HG02943 (cell line): Measurements from ENCODE around the gene SERF1A.
"Not testable (repeated sequence)": the region's sequence is repeated elsewhere in the genome, so short reads cannot be mapped to it uniquely, and the experiment has no call there.

Source experiments
- ATAC-seq: cut with Tn5 transposase; IDR thresholded peaks from one replicate; pipeline ENCODE4 v1.9.1; 2021; ENCODE audit warnings: mild to moderate bottlenecking, low read depth, moderate library complexity; ENCODE audit not compliant: unreplicated experiment

Gene SERF1A

GRCh38 chr5:70900533-70901271, at the start of gene SERF1A:
SERF1A (plus strand) TSS chr5:70900669; CDS start chr5:70900870, 201 bp downstream.
- ATAC-seq, result peak; percentile 83

- ATAC-seq, result not testable (repeated sequence)
Observed at GRCh38 chr5:70866778-70867177, 33.7 kb upstream of the SERF1A start.

DNA sequence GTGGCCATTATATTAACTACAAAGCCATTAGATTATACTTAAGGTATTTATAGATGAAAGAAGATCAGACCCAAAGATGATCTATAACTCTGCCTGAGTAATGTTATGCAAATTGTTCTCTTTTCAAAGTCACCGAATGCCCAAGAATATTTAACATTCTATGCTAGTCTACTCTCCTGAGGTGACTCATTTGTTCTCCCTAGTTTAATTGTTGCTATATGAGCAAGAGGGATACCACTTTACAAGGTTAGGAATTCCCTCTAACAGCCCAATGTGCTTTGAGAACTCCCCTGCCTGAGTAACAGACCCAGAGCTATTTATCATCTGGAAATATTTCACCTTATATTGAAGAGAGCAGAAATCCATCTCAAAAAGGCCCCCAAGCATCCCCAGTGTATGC, 29.8 kb upstream of the SERF1A start:
- ATAC-seq, result not testable (repeated sequence)

DNA sequence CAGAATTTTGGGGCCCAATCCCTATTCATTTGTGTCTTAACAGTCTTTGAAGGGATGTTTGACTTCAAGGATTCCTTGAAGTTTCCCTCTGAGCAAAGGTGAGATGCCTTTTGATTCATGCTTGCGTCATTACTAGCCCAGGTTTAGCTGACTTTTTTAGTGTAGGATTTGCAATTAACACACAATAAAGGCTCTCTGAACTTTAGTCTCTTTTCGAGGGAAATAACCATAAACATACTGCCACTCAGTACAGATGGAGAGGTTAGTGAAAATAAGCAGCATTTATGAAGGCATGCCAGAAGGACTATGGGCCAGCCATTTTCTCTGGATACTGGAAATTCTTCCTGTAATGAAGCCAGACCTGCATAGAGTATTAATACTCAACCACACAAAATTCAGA, 4.4 kb upstream of the SERF1A start:
- not testable (repeated sequence) for ATAC-seq

GRCh38 chr5:70901272-70901571, 753 bp downstream of the SERF1A start:
- peak; percentile 22 for ATAC-seq

DNA sequence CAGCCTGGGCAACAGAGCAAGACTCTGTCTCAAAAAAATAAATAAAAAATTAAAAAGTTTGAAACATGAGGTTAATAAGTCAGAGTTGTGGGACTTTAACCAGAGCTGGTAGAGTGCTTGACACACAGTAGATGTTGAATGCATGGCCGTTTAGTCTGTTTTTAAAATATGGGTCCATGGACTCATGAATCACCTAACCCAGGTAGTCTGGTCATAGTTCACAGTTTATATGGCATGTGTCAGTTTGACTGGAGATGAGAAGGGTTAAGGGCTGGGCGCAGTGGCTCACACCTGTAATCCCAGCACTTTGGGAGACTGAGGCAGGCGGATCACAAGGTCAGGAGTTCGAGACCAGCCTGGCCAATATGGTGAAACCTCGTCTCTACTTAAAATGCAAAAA, 6.2 kb downstream of the SERF1A start:
- not testable (repeated sequence) for ATAC-seq

DNA sequence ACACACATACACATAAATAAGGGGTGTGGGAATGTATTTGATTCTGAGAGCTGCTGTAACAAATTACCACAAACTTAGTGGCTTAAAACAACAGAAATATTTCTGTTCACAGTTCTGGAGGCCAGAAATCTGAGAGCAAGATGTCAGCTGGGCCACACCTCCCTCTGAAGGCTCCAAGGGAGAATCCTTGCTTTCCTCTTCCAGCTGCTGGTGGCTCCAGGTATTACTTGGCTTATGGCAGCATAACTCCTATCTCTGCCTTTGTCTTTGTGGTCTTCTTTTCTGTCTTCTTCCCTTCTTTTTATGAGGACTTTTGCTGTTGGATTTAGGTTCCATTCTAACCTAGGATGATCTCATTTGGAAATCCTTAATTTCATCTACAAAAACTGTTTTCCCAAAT, 16.4 kb downstream of the SERF1A start:
- ATAC-seq, result not testable (repeated sequence)

GRCh38 chr5:70925211-70925562, 24.7 kb downstream of the SERF1A start:
- ATAC-seq, result peak; percentile 34

DNA sequence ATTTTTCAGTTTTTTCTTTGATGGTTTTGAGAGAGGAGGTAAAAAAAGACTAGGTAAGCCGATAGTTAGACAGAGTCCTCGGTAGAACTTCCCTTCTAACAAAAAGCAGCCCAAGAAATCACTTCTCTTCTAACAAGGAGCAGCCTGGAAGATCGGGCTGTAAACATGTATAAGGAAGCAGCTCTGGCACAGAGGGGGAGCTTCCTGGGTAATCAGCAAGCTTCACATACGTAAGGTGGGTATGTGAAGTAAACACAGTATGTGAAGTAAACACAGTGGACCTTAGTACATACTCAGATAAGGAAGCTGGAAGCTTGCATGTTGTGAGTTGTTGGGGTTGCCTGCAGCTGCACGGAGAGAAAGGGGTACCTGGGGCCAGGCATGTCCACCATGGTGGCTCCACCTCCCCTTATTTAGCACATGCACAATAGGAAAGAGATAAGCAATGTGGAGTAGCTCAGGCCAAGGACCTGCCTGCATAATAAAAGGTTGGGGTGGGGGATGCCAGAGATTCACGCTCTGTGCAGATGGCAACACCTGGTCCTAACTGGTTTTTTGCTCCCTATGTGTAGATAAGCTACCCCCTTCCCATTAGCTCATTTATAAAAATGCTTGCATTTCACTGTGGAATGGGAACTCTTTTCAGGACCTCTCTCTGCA, 31.4 kb downstream of the SERF1A start:
- ATAC-seq, result not testable (repeated sequence)

DNA sequence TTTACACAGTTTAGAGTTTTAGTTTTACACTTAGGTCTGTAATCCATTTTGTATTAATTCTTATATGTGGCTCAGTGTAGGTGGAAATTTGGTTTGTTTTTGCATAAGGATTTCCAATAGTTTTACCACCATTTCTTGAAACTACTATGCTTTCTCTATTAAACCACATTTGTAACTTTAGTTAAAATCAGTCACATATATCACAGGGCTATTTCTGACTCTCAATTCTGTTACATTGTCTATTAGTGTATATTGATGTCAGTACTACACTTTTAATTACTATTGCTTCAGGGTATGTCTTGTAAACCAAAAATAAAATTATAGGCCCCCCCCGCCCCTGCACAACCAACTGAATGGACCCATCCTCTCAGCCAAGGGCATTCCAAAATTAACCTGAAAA, 32.1 kb downstream of the SERF1A start:
- not testable (repeated sequence) for ATAC-seq

DNA sequence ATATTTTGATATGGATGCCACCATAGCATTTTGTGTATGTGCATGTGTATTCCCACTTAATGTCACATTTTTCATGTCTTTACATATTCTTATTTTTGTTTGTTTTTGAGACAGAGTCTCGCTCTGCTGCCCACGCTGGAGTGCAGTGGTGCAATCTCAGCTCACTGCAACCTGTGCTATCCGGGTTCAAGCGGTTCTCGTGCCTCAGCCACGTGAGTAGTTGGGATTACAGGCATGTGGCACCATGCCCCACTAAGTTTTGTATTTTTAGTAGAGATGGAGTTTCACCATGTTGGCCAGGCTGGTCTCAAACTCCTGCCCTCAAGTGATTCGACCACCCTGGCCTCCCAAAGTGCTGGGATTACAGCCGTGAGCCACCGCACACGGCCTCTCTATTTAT, 52.6 kb downstream of the SERF1A start:
- not testable (repeated sequence) for ATAC-seq
